ENCODE data around the gene OXNAD1.

GRCh38 chr3:16252988-16253387 lies 12.0 kb upstream of the OXNAD1 start:
- no peak for TF ChIP-seq EZH2phosphoT487 (IDR thresholded peaks at IDR 0.05; ENCODE audit: insufficient read depth, low read depth)
- no peak for TF ChIP-seq EZH2 (IDR thresholded peaks at IDR 0.05; ENCODE audit: insufficient read depth, poor library complexity, severe bottlenecking)

All from GM23248 (cell line).